WTC11 (cell line): ENCODE measurements around the gene GSG1L.

Source experiments
- ARID4B ChIP-seq: sonication (generic); formaldehyde crosslinking; IDR thresholded peaks from 2 replicates; pipeline ENCODE4 v1.8.0; 2023; ENCODE audit warnings: missing genetic modification reagents, mild to moderate bottlenecking, borderline replicate concordance
- ESRRA ChIP-seq: sonication (generic); formaldehyde crosslinking; IDR thresholded peaks from 2 replicates; pipeline ENCODE4 v1.8.1; 2022; ENCODE audit warnings: mild to moderate bottlenecking, missing genetic modification reagents, borderline replicate concordance
- GABPB1 ChIP-seq: sonication (generic); formaldehyde crosslinking; IDR thresholded peaks from 2 replicates; pipeline ENCODE4 v1.8.1; 2023; ENCODE audit warnings: mild to moderate bottlenecking, missing genetic modification reagents
- IRF2 ChIP-seq: sonication (generic); formaldehyde crosslinking; IDR thresholded peaks from 2 replicates; pipeline ENCODE4 v1.8.0; 2022; ENCODE audit warnings: low read depth, missing genetic modification reagents, borderline replicate concordance
- TF ChIP-seq, protein P1 (sequence below): fragments of 200-600 bp; IDR thresholded peaks from 2 replicates; pipeline ENCODE4 v1.8.0; 2022; ENCODE audit warnings: antibody characterized with exemption

DNA sequence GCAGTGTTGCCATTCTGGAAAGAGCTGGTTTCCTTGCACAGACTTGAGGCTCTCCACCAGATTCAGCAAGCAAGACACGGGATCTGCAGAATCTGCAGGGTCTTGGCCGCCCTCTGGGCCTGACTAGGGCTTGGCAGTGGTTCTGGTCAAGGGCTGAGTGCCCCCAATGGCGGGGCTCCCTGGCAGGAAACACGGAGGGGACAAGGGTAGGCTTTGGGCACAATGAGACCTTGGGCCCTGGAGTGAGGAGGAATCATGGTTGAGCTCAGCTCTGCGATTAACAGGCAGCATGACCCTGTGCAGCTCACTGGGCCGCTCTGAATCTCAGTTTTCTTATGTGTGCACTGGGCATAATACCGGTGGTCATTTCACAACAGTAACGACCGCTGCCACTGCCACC, 249.9 kb downstream of the GSG1L start:
- TF ChIP-seq ARID4B (CRISPR knock-in tag) (no peak), IRF2 (CRISPR knock-in tag) (no peak), ESRRA (CRISPR knock-in tag) (no peak), GABPB1 (no peak)
- TF ChIP-seq, protein P1, sequence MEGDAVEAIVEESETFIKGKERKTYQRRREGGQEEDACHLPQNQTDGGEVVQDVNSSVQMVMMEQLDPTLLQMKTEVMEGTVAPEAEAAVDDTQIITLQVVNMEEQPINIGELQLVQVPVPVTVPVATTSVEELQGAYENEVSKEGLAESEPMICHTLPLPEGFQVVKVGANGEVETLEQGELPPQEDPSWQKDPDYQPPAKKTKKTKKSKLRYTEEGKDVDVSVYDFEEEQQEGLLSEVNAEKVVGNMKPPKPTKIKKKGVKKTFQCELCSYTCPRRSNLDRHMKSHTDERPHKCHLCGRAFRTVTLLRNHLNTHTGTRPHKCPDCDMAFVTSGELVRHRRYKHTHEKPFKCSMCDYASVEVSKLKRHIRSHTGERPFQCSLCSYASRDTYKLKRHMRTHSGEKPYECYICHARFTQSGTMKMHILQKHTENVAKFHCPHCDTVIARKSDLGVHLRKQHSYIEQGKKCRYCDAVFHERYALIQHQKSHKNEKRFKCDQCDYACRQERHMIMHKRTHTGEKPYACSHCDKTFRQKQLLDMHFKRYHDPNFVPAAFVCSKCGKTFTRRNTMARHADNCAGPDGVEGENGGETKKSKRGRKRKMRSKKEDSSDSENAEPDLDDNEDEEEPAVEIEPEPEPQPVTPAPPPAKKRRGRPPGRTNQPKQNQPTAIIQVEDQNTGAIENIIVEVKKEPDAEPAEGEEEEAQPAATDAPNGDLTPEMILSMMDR: no peak
